Muscle of back (tissue), 11 donors: ENCODE measurements around the gene FAM151A. TPM values are rescaled to one million over a fixed set of nuclear protein-coding genes. Genes with fewer than 3 reads are reported as not detected.
"Not testable (repeated sequence)": the region's sequence is repeated elsewhere in the genome, so short reads cannot be mapped to it uniquely, and the experiment has no call there.

ENCODE experiments used
- DNase-seq, 3 donors: peaks; one replicate each; pipeline versions ENCODE4 v3.0.0 to v3.0.0-alpha.2; 2013
- polyA plus RNA-seq, 10 donors: library from polyadenylated mRNA; unstranded; fragments of 120-200 nt; gene quantifications; one replicate each; pipeline ENCODE4 v1.2.1, GENCODE V29; 2013; ENCODE audit not compliant: insufficient read length in 10 of 10

The FAM151A gene
- polyA plus RNA-seq, 10 donors: 0.19 to 1.4 (median 0.36) TPM; not detected in 1

DNA sequence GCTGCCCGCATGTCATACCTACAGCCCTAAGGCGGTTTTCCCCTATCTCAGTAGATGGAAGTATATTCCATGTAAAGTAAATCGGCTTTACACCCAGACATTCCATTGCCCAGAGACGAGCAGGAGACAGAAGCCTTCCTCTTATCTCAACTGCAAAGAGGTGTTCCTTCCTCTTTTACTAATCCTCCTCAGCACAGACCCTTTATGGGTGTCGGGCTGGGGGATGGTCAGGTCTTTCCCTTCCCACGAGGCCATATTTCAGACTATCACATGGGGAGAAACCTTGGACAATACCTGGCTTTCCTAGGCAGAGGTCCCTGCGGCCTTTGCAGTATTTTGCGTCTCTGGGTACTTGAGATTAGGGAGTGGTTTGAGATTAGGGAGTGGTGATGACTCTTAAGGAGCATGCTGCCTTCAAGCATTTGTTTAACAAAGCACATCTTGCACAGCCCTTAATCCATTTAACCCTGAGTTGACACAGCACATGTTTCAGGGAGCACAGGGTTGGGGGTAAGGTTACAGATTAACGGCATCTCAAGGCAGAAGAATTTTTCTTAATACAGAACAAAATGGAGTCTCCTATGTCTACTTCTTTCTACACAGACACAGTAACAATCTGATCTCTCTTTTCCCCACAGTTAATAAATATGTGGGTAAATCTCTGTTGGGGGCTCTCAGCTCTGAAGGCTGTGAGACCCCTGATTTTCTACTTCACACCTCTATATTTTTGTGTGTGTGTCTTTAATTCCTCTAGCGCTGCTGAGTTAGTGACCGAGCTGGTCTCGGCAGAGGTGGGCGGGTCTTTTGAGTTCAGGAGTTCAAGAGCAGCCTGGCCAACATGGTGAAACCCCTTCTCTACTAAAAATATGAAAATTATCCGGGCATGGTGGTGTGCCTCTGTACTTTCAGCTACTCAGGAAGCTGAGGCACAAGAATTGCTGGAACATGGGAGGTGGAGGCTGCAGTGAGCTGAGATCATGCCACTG lies 13.4 kb upstream of the FAM151A start:
- not testable (repeated sequence) for DNase-seq

DNA sequence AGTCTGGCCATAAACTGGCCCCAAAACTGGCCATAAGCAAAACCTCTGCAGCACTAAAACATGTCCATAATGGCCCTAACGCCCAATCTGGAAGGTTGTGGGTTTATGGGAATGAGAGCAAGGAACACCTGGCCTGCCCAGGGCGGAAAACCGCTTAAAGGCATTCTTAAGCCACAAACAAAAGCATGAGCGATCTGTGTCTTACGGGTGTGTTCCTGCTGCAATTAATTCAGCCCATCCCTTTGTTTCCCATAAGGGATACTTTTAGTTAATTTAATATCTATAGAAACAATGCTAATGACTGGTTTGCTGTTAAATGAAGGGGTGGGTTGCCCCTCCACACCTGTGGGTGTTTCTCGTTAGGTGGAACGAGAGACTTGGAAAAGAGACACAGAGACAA lies 12.5 kb upstream of the FAM151A start:
- DNase-seq: not testable (repeated sequence)

DNA sequence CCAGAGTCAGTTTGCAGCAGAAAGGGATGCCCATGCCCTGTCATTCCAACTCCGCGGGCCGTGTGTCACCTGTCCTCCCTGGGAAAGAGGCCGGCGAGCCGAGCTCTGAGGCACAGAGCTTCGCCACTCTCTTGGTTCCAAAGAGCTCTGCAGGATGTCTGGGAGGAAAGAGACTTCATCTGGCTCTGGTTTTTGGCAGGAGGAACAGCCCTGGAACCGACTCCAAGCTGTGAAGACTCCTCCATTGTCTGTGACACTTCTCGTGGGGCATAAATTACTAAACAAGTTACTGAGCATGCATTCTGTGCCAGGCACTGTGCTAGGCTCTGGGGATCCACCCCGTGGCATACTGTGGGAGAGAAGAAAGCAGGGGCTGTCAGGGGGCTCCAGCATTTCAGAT lies 3.9 kb upstream of the FAM151A start:
- peak in 1 of 3 donors; percentile 34 for DNase-seq

DNA sequence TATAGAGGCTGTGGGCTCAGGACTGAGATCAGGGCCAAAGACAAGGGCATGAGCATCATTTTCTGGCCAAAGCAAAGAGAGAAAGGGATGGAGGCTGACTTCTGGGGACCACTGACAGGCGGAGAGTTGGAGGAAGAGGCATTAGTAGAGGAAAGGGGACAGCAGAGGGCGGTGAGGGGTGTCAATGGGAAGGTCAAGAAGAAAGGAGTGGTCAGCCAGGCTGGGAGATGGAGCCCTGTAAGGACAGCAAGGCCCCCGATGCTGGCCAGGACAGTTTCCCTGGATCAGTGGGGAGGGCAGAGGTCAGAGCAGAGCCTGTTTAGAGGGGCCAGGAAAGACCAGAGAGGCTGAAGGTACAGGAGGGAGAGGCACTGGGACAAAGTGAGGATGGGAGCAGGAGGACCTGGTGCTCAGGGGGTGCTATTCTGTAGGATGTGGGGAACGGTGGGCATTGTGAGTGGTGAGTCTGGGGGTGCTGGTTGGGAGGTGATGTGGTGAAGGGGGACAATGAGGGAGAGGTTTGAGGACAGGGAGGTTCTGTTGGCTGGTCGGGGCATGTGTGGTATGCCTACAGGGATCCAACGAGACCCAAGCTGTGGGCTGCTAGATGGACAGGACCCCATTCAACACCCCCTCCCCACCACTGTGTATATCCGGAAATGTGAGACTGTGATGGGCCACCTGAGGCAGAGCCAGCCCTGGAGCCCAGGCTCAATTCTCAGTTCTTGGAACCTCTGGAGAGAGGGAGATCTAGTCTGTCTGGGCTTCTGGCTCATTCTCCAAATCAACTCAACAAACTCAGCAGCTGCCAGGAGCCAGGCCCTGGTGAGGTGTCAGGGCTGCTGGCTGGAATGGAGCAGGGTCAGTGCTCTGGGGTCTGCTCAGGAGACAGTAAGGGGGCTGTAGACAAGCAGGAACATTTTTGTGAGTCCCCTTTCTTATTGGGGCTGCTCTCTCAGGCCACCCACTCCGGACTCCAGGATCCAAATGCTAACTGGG lies 1.4 kb upstream of the FAM151A start:
- no peak for DNase-seq

DNA sequence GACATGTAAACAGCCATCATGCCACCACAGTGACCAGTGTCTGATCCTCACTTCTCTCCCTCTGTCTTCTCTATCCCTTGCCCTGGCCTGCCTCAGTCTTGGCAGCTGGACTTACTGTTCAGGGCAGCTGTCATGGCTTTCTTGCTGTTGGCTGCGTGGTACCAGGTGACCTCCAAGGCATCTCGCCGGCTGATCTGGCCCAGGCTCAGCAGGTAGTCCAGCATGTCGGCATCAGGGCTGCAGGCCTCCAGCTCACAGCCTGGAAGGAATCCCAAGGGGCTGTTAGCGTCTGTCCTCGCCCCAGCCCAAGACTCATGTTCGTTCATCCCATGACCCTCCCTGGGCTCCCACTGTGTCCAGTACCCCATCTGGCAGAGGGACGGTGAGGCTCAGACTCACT lies 3.6 kb downstream of the FAM151A start:
- DNase-seq: no peak

DNA sequence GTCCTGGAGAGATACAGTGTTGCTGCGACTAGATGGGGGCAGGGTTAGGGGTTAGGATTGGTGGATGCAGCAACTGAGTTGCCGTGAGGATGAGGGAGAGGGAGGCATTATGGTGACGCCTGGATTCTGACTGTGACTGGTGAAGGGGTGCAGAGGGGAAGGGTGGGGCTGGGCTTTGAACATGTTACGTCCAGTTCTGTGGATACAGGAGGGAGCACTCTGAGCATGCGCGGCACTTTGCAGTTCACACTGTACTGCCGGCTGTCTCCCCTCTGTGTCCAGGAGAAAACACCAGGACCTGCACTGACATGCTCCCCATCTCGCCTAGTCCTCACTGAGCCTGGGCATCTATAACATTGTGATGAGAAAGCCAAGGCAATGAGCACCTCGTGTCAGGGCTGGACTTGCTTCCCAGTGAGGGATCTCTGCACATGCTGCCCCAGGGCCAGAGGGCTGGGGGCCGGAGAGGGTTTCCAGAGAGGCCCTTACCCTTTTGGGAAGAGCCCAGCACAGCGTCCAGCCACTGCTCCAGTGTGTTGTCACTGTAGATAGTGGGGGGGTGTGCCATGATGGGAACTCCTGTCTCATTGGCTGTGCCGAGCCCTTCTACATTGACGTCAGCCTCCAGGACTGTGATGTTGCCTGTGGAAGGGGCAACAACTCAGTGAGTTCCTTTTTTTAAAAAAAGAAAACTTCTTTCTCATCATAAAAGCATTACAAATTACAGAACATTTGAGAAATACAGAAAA lies 7.6 kb downstream of the FAM151A start:
- DNase-seq: no peak

DNA sequence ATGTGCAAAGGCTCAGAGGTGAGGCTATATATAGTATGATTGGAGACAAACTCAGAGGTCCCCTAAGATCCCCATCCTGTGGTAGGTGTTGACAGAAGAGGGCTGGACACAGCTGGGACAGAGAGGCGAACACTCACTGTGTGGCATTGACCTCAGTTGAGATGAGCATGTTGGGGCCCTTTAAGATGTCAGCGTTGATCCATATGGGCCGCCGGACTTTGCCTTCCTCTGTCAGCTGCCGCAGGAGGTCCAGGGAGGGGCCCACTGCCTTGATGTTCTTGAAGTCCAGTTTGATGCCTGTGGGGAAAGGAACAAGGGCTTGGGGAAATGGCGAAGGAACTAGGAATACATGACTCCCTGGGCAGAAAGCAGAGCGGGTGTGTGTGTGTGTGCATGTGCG lies 8.8 kb downstream of the FAM151A start:
- no peak for DNase-seq

DNA sequence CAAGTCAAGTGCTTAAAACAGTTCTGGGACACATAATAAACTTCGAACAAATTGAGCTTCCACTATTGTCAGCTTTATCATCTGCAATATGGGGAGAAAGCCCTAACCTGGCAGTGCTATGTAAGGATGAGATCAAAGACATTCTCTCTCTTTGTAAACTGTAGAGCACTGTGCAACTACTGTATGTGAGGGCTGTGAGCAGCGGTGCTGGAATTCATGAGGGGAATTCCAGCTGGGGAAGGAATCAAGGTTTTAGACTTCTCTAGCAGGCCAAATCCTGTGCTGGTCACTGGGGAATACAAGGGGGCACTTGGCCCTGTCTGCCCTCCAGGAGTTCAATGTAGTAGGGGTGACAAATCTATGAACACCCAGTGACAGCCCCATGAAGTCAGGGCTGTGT lies 9.3 kb downstream of the FAM151A start:
- no peak for DNase-seq

DNA sequence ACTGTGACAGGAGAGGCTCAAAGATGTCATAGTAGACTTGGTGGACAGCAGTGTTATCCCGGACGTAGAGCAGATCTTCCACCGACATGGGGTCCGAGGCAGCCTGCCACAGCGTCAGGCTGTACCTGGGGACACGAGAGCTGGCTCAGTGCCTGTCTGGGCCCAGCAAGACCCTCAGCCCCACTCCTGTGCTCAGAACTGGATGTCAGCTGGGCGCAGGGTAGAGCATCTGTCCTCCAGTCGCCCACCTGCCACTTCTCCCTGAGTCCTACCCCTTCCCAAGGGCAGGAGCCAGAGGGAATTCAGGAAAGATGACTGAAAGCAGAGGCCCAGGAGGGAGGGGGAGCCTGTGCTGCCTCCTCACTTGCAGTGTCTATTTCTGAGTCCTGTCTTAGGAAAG lies 11.7 kb downstream of the FAM151A start:
- DNase-seq: no peak

DNA sequence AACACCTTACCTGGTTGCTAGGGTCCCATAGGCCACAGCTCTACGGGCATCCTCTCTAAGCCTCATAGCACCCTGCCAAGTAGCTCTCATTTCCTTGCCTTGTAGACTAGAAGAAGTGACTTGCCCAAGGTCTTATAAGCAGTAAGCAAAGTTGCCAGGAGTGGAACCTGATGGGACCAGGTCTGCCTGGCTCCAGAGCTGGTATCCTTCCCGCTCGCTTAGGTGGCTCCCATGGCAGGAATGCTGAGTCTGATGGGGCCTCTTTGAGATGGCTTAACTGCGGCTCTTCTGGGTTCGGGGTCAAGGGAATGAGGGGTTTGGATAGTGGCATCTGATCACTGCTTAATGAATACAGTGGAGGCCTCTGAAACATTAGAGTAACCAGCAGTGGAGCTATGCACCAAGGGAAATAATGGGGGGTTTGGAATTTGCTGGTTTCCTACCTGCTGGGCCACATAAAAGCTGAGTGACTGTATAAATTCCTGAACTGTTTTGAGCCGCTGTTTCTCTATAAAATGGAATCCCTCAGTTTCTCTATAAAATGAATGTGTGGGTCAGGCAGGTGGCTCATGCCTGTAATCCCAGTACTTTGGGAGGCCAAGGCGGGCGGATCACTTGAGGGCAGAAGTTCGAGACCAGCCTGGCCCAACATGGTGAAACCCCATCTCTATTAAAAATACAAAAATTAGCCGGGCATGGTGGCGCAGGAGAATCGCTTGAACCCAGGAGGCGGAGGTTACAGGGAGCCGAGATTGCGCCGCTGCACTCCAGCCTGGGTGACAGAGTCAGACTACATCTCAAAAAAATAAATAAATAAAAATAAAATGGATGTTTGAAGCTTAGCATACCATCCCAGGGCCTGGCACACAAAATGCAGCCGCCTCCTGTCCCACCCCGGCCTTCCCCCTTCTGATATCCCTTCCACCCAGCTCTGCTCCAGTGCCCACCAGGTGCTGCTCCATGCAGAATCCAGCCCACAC lies 12.4 kb downstream of the FAM151A start:
- no peak for DNase-seq

DNA sequence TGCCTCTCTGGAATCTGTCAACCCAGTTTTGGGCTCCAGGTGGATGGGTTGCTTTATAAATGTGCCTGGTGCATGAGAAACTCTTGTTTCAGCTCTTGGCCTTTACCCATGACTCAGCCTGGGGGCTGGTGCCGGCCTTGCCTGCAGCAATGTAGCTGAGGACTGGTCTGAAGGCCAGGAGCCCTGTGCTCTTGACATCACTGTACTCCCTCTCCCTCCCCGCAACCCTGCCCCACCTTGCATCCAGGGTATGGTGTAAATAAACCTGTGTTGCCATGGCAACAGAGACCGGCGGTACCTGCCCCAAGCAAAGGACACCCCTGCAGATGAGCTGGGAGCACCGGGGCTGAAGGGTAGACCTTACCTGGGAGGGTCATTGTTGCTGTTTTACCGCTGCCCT lies 13.3 kb downstream of the FAM151A start:
- DNase-seq: no peak

DNA sequence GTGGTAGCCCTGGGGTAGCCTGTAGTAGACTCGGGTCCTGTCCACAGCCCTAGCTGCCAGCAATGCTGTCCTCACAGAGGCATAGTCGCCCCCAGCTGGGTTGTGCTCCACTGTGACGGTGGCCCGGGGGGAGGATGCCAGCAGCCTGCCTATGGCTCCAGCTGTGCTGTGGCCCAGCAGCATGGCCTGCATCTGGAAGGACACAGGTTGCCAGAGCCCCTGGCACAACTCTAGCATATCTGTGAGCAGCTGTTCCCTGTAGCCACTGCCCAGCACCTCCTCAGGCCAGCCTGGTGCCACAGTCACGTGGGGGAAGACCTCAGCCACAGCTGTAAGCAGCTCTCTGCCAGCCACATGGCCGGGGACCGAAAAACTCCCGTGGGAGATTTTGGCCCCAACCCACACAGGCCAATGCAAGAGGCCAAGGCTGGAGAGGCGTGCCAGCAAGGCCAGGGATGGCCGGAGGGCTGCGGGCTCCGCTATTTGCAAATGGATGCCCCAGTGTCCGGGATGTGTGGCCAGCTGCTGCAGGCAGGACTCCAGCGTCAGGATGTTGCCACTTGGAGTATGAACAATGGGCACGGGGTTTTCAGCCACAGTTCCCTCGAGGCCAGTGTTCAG lies 13.9 kb downstream of the FAM151A start:
- DNase-seq: peak; percentile 39 to 68 (median 39)

DNA sequence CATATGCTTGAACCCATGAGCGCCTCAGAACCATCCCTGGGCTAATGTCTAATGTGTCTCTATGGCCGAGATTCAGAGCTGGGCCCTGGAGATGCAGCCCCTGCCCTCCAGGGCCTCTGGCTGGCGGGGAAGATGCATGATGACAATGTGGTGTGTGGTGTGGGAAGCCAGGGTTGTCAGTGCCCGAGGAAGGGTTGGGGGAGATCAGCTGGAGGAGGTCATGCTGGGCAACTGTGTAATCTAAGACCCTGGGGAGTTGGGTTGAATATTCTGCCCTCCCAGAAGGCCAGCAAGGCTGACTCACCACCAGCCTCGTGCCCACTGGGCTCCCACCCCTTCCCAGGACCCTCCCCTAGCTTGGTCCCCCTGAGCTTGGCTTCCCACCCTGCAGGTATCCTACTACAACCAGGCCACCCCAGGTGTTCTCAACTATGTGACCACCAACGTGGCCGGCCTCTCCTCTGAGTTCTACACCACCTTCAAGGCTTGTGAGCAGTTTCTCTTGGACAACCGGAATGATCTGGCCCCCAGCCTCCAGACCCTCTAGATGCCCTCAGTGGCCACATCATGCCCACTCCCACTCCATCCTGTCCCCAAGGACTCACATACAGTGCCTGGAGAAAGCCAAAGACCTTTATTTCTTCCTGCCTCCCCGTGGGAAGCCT lies 14.6 kb downstream of the FAM151A start:
- DNase-seq: no peak

DNA sequence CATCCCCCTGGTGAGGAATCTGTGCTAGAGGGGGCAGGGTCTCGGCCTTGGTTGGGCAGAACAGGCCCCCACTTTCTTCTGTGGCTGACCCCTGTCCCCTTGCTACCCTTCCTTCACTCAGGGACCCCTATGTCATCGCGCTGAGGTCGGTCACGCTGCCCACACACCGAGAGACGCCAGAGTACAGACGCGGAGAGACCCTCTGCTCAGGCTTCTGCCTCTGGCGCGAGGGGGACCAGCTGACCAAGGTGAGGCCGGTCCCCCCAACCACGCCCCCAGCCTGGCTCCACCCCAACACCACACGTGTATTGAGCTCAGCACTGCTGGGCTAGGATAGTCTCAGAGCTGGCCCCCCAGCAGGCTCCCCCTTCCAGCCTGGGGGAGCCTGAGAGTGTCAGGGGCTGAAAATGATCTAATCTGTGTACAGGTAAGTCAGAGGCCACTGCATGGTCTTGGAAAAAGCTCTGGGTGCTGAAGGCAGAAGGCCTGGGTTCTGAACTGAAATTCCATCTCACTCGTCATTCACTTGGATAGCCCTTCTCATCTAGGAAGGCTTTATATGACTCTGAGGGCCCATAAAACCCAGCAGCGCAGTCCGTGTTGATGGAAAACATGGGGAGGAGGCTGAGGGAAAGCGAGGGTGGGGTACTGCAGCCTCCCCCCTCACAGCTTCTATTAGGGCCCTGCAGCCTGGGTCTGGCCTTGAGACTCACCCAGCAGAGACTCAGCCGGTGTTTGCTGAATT lies 15.3 kb downstream of the FAM151A start:
- DNase-seq: no peak

DNA sequence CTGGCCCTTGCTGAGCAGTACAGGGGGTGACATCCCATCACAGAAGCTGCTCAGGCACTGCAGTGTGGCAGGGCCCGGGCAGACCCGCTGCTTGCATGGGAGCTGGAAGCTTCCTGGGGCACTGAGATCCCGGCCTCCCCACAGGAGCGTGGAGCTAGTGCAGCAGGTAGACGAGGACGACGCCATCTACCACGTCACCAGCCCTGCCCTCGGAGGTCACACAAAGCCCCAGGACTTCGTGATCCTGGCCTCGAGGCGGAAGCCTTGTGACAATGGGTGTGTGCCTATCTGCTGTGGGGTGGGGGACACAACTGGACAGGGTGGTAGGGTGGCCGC lies 16.4 kb downstream of the FAM151A start:
- no peak for DNase-seq

DNA sequence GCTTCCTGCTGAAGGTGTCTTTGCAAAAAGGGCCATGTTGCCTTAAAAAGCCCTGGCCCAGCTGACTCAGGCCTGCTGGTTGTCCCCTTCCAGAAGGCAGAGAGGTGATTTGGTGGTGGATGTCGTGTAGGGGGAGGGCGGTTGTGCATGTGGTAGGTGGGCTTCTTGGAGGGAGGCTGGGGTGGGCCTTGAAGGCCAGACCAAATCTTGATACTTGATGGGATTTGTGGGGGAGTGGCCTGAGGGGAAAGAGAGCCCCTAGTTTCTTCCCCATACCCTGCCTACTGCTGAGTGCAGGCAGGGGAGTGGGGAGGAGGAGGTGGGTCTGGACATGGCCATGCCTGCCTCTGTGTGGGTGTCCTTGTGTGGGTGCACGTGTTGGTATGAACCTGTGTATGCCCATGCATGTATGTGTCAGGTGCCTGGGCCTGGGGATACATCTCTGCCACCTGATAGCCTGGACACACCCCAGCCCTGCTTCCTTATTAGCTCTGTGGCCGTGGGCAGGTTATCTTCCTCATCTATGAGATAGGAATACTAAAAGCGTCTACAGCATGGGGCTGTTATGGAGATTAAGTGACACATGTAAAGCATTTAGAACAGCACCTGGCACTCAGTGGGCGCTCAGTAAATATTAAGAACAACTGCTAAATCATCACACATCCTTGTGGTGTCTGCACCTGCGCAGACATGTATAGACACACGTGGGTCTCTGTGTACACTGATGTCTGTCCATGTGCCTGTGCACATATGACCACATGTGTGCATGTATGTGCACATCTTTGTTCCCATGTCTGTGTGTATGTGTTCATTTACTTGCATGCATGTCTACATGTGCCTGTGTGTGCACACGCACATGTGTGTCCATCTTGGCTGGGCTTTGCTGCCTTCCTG lies 17.0 kb downstream of the FAM151A start:
- DNase-seq: no peak

DNA sequence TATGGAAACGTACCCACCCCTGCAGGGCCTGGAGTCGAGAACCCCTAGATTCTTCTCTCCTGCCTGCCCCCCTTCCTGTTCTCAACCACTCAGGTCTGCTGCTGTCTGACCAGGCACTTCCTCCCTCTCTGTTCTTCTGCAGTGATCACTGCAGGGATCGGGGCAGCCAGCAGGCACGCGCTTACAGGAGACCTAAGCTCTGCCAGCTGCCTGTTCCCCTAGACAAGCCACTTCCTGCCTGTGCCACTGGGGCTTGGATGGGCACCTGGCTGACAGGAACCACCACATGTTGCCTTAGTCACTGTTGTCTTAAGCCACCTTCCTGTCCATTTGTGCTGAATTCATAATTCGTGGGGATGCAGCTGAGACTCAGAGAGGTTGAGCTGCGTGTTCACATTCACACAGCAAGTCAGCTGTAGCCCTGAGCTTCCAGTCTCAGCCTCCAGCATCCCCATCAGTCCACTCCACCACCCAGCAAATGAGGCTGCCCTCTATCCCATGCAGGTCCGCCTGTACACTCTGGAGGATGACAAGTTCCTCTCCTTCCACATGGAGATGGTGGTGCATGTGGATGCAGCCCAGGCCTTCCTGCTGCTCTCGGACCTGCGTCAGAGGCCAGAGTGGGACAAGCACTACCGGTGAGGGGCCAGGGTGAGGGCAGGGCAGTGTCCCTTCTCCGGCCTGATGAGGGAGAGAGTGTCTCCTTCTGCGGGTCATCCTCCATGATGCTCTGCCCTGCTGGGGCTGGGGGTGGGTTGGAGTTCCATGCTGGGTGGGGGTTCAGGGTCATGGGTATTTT lies 18.6 kb downstream of the FAM151A start:
- no peak for DNase-seq
